Head of caudate nucleus (tissue), 42 donors: ENCODE measurements around the gene EDEM1.
"Not testable (repeated sequence)": the region's sequence is repeated elsewhere in the genome, so short reads cannot be mapped to it uniquely, and the experiment has no call there.

Experiments
- DNase-seq, 42 donors: peaks; one replicate each; pipeline versions ENCODE4 v3.0.0 to v3.0.0-alpha.2; 2020 to 2021; ENCODE audit warnings: mixed read lengths in 7 of 42
- intact Hi-C: fragments of 100-400 bp; cut with DNase I; formaldehyde crosslinking; loops from one replicate; pipeline ENCODE4 v1.15.0; 2022

EDEM1 gene

GRCh38 chr3:5220667-5221431 lies 33.3 kb downstream of the EDEM1 start:
- no peak for DNase-seq
- intact Hi-C loops = no loop called here

GRCh38 chr3:5221701-5222100 lies 34.2 kb downstream of the EDEM1 start:
- no peak for DNase-seq
- intact Hi-C loops = no loop called here

GRCh38 chr3:5222283-5223005 lies 34.9 kb downstream of the EDEM1 start:
- no peak for DNase-seq
- intact Hi-C loops = no loop called here

GRCh38 chr3:5226783-5227182 lies 39.3 kb downstream of the EDEM1 start:
- no peak for DNase-seq
- intact Hi-C loops = no loop called here

- DNase-seq = no peak
- intact Hi-C loops = no loop called here
Observed at GRCh38 chr3:5227812-5228211, 40.3 kb downstream of the EDEM1 start.

- no peak for DNase-seq
- intact Hi-C loops = no loop called here
Observed at GRCh38 chr3:5229414-5229813, 41.9 kb downstream of the EDEM1 start.

GRCh38 chr3:5231074-5231473 lies 43.6 kb downstream of the EDEM1 start:
- no peak for DNase-seq
- intact Hi-C loops = no loop called here

- intact Hi-C loops = no loop called here
- peak in 31 of 42 donors; percentile 15 to 71 (median 39) for DNase-seq
Observed at GRCh38 chr3:5231487-5231886, 44.0 kb downstream of the EDEM1 start.

GRCh38 chr3:5232570-5232969 lies 45.1 kb downstream of the EDEM1 start:
- no peak for DNase-seq
- intact Hi-C loops = no loop called here

- intact Hi-C loops = no loop called here
- DNase-seq = no peak
Observed at GRCh38 chr3:5233026-5233425, 45.5 kb downstream of the EDEM1 start.

- DNase-seq = no peak
- intact Hi-C loops = no loop called here
Observed at GRCh38 chr3:5235655-5236054, 48.1 kb downstream of the EDEM1 start.

GRCh38 chr3:5238545-5238944 lies 51.0 kb downstream of the EDEM1 start:
- no peak for DNase-seq
- intact Hi-C loops = no loop called here

GRCh38 chr3:5239602-5240001 lies 52.1 kb downstream of the EDEM1 start:
- intact Hi-C loops = no loop called here
- no peak for DNase-seq

GRCh38 chr3:5240740-5241139 lies 53.2 kb downstream of the EDEM1 start:
- intact Hi-C loops = no loop called here
- no peak for DNase-seq

- intact Hi-C loops = not testable (repeated sequence)
Observed at GRCh38 chr3:5242785-5243184, 55.3 kb downstream of the EDEM1 start.

GRCh38 chr3:5245927-5246326 lies 58.4 kb downstream of the EDEM1 start:
- intact Hi-C loops = no loop called here
- no peak for DNase-seq

More at GRCh38 chr3:5242785-5243184, 55.3 kb downstream of the EDEM1 start:
- not testable (repeated sequence) for DNase-seq

- DNase-seq = no peak
- intact Hi-C loops = no loop called here
Observed at GRCh38 chr3:5248822-5249221, 61.3 kb downstream of the EDEM1 start.

GRCh38 chr3:5250467-5251195 lies 63.1 kb downstream of the EDEM1 start:
- intact Hi-C loops = no loop called here
- DNase-seq = no peak

- intact Hi-C loops = no loop called here
- no peak for DNase-seq
Observed at GRCh38 chr3:5251196-5251583, 63.7 kb downstream of the EDEM1 start.

- no peak for DNase-seq
- intact Hi-C loops = no loop called here
Observed at GRCh38 chr3:5252131-5252530, 64.6 kb downstream of the EDEM1 start.
